Karpas-422 (cell line): ENCODE measurements around the gene CDC73. TPM values are rescaled to one million over a fixed set of nuclear protein-coding genes. Genes with fewer than 3 reads are reported as not detected.

ENCODE experiments used
- DNase-seq: peaks from one replicate; pipeline ENCODE4 v3.0.0-alpha.2; 2015
- H2AFZ ChIP-seq: fragments of 200-600 bp; sonication (generic); 2 replicates; pipeline ENCODE4 v1.6.1; 2014; ENCODE audit warnings: antibody characterized with exemption, low read length, mixed read lengths
- H3K27ac ChIP-seq: fragments of 200-600 bp; sonication (generic); 2 replicates; pipeline ENCODE4 v1.5.1; 2014; ENCODE audit warnings: mild to moderate bottlenecking, low read length, moderate library complexity
- H3K27me3 ChIP-seq: fragments of 200-600 bp; sonication (generic); 2 replicates; pipeline ENCODE4 v1.6.1; 2014; ENCODE audit warnings: low read length, mixed read lengths
- H3K36me3 ChIP-seq: fragments of 200-600 bp; sonication (generic); 2 replicates; pipeline ENCODE4 v1.6.1; 2014; ENCODE audit warnings: low read length, mixed read lengths; ENCODE audit not compliant: insufficient read depth
- H3K4me1 ChIP-seq: fragments of 200-600 bp; sonication (generic); 2 replicates; pipeline ENCODE4 v1.6.1; 2014; ENCODE audit warnings: mild to moderate bottlenecking, low read length, mixed read lengths
- H3K4me2 ChIP-seq: fragments of 200-600 bp; sonication (generic); 2 replicates; pipeline ENCODE4 v1.6.1; 2014; ENCODE audit warnings: low read length, low read depth, mild to moderate bottlenecking; ENCODE audit not compliant: poor library complexity, severe bottlenecking
- H3K4me3 ChIP-seq: fragments of 200-600 bp; sonication (generic); 2 replicates; pipeline ENCODE4 v1.5.1; 2014; ENCODE audit warnings: mild to moderate bottlenecking, antibody characterized with exemption, low read length, mixed read lengths
- H3K79me2 ChIP-seq: fragments of 200-600 bp; sonication (generic); 2 replicates; pipeline ENCODE4 v1.6.1; 2014; ENCODE audit warnings: mild to moderate bottlenecking, low read length, mixed read lengths
- H3K9ac ChIP-seq: fragments of 200-600 bp; sonication (generic); 2 replicates; pipeline ENCODE4 v1.6.0; 2014; ENCODE audit warnings: low read length
- H3K9me2 ChIP-seq: fragments of 200-600 bp; sonication (generic), shearing (Covaris generic); replicated peaks from 2 replicates; pipeline ENCODE4 v1.6.0; 2014; ENCODE audit warnings: mild to moderate bottlenecking, low read length, moderate library complexity; ENCODE audit not compliant: insufficient read depth
- H3K9me3 ChIP-seq: fragments of 300-700, 200-600 bp; sonication (generic); 2 replicates; pipeline ENCODE4 v1.6.1; 2014; ENCODE audit warnings: low read length, mixed read lengths
- H4K20me1 ChIP-seq: fragments of 200-600 bp; sonication (generic); 2 replicates; pipeline ENCODE4 v1.6.1; 2014; ENCODE audit warnings: mild to moderate bottlenecking, antibody characterized with exemption, low read length, low read depth; ENCODE audit not compliant: insufficient read depth
- total RNA-seq: library from RNA; depleted of rRNA; stranded (reverse); fragments of >200 nt; shearing (Covaris generic); gene quantifications from 2 replicates; pipeline ENCODE4 v1.2.3, GENCODE V29; 2014; ENCODE audit warnings: low replicate concordance

Gene CDC73
- total RNA-seq, 1 experiment from 2014 or later, result 37.9 TPM

DNA sequence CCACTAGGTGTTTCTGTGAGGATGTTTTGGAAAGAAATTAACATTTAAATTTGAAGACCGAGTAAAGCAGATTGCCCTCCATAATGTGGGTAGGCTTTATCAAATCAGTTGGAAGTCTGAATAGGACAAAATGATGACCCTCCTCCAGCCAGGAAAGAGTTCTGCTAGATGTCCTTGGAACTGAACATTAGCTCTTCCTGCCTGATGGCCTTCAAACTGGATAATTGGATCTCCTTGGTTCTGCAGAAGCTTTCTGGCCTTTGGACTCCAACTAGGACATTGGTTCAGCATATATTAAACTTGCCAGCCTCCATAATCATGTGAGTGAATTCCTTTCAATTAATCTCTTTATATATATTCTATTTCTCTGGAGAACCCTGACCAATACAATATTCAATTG, 12.2 kb upstream of the CDC73 start:
- Histone ChIP-seq H3K9ac (no peak overlapping the region), H3K36me3 (no peaks in the 10 kb centered on the region), H3K4me2 (no peak overlapping the region), H3K27me3 (no peaks in the 10 kb centered on the region), H3K4me1 (peaks cover 7% of the 10 kb centered on the region), H3K27ac (no peak overlapping the region), H3K9me2 (no peaks in the 10 kb centered on the region), H2AFZ (no peak overlapping the region), H3K4me3 (no peak overlapping the region), H3K9me3 (no peaks in the 10 kb centered on the region), H3K79me2 (peaks cover 2% of the 10 kb centered on the region), H4K20me1 (no peaks in the 10 kb centered on the region)
- DNase-seq, result no peak

GRCh38 chr1:193110246-193110645, 11.6 kb upstream of the CDC73 start:
- Histone ChIP-seq H3K4me3 (no peak overlapping the region), H3K9me2 (no peaks in the 10 kb centered on the region), H3K9me3 (no peaks in the 10 kb centered on the region), H4K20me1 (no peaks in the 10 kb centered on the region), H3K4me1 (peaks cover 7% of the 10 kb centered on the region), H3K9ac (no peak overlapping the region), H3K79me2 (no peaks in the 10 kb centered on the region), H3K27me3 (no peaks in the 10 kb centered on the region), H3K4me2 (no peak overlapping the region), H3K36me3 (no peaks in the 10 kb centered on the region), H2AFZ (no peak overlapping the region), H3K27ac (no peak overlapping the region)
- DNase-seq, result no peak

DNA sequence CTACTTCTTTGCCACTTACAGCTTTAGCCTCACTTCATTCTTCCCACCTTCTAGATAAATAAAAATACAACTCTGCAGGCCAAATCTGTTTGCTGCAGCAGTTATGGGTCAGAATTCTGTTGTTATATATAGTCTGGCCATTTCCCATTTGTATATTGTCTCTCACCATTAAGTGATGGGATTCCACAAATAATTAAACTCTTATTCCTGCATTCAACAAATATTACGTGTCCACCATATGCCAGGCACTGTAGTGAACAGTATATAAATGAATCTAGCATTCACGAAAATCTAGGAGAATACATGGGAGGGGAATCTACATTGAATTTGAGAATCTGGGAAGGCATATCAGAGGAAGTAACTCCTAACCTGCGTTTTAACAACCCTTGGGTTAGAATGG, 11.0 kb upstream of the CDC73 start:
- Histone ChIP-seq H3K9me2 (no peaks in the 10 kb centered on the region), H3K27ac (no peak overlapping the region), H3K36me3 (no peaks in the 10 kb centered on the region), H3K9ac (no peak overlapping the region), H3K79me2 (no peaks in the 10 kb centered on the region), H3K27me3 (no peaks in the 10 kb centered on the region), H3K9me3 (no peaks in the 10 kb centered on the region), H3K4me1 (peaks cover 2% of the 10 kb centered on the region), H2AFZ (no peak overlapping the region), H3K4me3 (no peak overlapping the region), H3K4me2 (no peak overlapping the region), H4K20me1 (no peaks in the 10 kb centered on the region)
- DNase-seq, result no peak

DNA sequence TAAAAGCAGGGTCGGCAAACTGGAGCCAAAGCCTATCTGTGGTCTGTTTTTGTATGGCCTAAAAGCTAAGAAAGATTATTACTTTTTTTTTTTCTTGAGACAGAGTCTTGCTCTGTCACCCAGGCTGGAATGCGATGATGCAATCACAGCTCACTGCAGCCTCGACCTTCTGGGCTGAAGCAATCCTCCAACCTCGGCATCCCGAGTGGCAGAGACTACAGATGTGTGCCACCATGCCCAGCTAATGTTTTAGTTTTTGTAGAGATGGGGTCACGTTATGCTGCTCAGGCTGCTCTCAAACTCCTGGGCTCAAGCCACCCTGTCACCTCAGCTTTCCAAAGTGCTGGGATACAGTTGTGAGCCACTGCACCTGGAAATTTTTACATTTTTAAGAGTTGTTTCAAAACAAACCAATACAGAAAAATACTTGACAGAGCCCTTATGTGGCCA, 10.2 kb upstream of the CDC73 start:
- Histone ChIP-seq H3K4me3 (no peak overlapping the region), H3K27ac (no peak overlapping the region), H3K4me2 (no peak overlapping the region), H3K36me3 (no peaks in the 10 kb centered on the region), H3K9ac (no peak overlapping the region), H4K20me1 (no peaks in the 10 kb centered on the region), H3K9me3 (no peaks in the 10 kb centered on the region), H3K27me3 (no peaks in the 10 kb centered on the region), H3K4me1 (no peaks in the 10 kb centered on the region), H3K9me2 (no peaks in the 10 kb centered on the region), H2AFZ (no peak overlapping the region), H3K79me2 (no peaks in the 10 kb centered on the region)
- DNase-seq, result no peak

- DNase-seq, result no peak
- Histone ChIP-seq H3K36me3 (no peaks in the 10 kb centered on the region), H3K4me1 (no peaks in the 10 kb centered on the region), H3K4me3 (no peak overlapping the region), H3K9me2 (no peaks in the 10 kb centered on the region), H3K27me3 (no peaks in the 10 kb centered on the region), H3K27ac (no peak overlapping the region), H4K20me1 (no peaks in the 10 kb centered on the region), H3K79me2 (no peaks in the 10 kb centered on the region), H2AFZ (no peak overlapping the region), H3K9me3 (no peaks in the 10 kb centered on the region), H3K9ac (no peak overlapping the region), H3K4me2 (no peak overlapping the region)
Measured at GRCh38 chr1:193113258-193113991, 8.4 kb upstream of the CDC73 start.

DNA sequence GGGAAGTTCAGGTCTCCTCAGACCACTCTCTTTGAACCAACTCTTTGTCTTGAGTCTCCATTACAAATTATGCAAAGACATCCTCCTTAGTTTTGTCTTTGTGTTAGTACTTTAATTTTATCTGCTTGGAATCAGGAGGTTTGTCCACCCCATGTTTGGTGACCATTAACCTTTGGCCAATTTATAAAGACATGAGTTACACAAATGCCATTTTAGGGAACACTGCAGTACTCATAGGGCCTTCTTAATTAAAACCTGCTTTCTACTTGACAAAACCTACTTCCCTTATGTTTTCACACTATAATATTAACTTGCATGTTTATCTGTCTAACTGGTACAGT, 7.9 kb upstream of the CDC73 start:
- H3K9ac ChIP-seq, result no peak overlapping the region
- peak overlapping the region; percentile 10; the same call in 1 of the 2 replicates for H2AFZ ChIP-seq
- H3K27me3 ChIP-seq, result no peaks in the 10 kb centered on the region
- no peak for DNase-seq
- no peaks in the 10 kb centered on the region for H4K20me1 ChIP-seq
- no peaks in the 10 kb centered on the region for H3K9me3 ChIP-seq
- no peaks in the 10 kb centered on the region for H3K9me2 ChIP-seq
- no peak overlapping the region for H3K4me3 ChIP-seq
- H3K4me1 ChIP-seq, result no peaks in the 10 kb centered on the region
- H3K4me2 ChIP-seq, result no peak overlapping the region
- H3K27ac ChIP-seq, result no peak overlapping the region
- H3K79me2 ChIP-seq, result no peaks in the 10 kb centered on the region
- H3K36me3 ChIP-seq, result no peaks in the 10 kb centered on the region

DNA sequence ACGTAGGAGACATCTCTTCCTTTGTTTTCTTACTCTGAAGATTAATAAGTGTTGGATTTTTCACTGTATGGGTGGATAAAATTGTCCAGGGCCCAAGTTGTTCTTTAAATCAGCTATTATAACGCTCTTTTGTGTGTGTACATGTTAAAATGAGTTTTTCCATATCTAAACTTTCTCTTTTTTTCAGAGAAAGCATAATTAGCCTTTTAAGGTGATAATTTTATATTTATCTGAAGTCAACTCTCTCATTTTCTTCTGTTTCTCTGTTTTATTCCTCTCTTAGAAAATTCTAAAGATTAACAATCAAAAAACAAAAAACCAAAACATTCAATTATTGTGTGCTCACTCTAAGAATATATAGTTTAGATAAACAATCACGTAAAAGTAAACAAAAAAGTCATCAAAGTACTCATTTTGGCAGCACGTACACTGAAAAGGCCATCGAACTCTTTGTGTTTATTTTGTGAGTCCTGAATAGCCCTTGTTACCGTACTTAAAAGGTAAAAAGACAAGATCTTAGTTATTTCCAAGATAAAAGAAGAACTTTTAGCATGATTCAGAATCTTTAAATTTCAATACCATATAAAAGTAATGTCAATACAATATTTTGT, 7.2 kb upstream of the CDC73 start:
- no peak overlapping the region for H3K4me3 ChIP-seq
- no peak for DNase-seq
- H3K4me1 ChIP-seq, result no peaks in the 10 kb centered on the region
- no peak overlapping the region for H3K9ac ChIP-seq
- H3K9me2 ChIP-seq, result no peaks in the 10 kb centered on the region
- H3K36me3 ChIP-seq, result no peaks in the 10 kb centered on the region
- no peaks in the 10 kb centered on the region for H4K20me1 ChIP-seq
- peak overlapping the region; percentile 10; the same call in 1 of the 2 replicates for H2AFZ ChIP-seq
- no peaks in the 10 kb centered on the region for H3K79me2 ChIP-seq
- H3K9me3 ChIP-seq, result no peaks in the 10 kb centered on the region
- H3K27me3 ChIP-seq, result no peaks in the 10 kb centered on the region
- no peak overlapping the region for H3K4me2 ChIP-seq
- no peak overlapping the region for H3K27ac ChIP-seq

GRCh38 chr1:193115629-193116227, 6.1 kb upstream of the CDC73 start:
- no peak overlapping the region for H3K4me2 ChIP-seq
- H3K9me2 ChIP-seq, result no peaks in the 10 kb centered on the region
- no peaks in the 10 kb centered on the region for H3K79me2 ChIP-seq
- H3K27ac ChIP-seq, result no peak overlapping the region
- H3K36me3 ChIP-seq, result no peaks in the 10 kb centered on the region
- H3K27me3 ChIP-seq, result no peaks in the 10 kb centered on the region
- H4K20me1 ChIP-seq, result no peaks in the 10 kb centered on the region
- H3K4me1 ChIP-seq, result no peaks in the 10 kb centered on the region
- no peak overlapping the region for H2AFZ ChIP-seq
- no peak overlapping the region for H3K9ac ChIP-seq
- H3K4me3 ChIP-seq, result no peak overlapping the region
- no peak for DNase-seq
- H3K9me3 ChIP-seq, result no peaks in the 10 kb centered on the region
